ENCODE results near the gene GHSR.
A peak's percentile ranks its signal among the peaks of the same experiment; 100 is the strongest.

Gene GHSR

GRCh38 chr3:172437713-172438112, 10.5 kb downstream of the GHSR start:
- DNase-seq (ENCODE audit: low read depth), result no peak

- no peak for DNase-seq (ENCODE audit: low read depth)
Observed at GRCh38 chr3:172415323-172415722, 32.9 kb downstream of the GHSR start.

GRCh38 chr3:172411478-172411947, 36.7 kb downstream of the GHSR start:
- no peak for DNase-seq (ENCODE audit: low read depth)

- DNase-seq (ENCODE audit: low read depth), result no peak
Observed at GRCh38 chr3:172410702-172411477, 37.4 kb downstream of the GHSR start.

- DNase-seq (ENCODE audit: low read depth), result no peak
Observed at GRCh38 chr3:172407872-172408271, 40.4 kb downstream of the GHSR start.

GRCh38 chr3:172405914-172406313, 42.3 kb downstream of the GHSR start:
- no peak for DNase-seq (ENCODE audit: low read depth)

- DNase-seq (ENCODE audit: low read depth), result no peak
Observed at GRCh38 chr3:172404237-172404962, 43.9 kb downstream of the GHSR start.

- no peak for DNase-seq (ENCODE audit: low read depth)
Observed at GRCh38 chr3:172402892-172403643, 45.2 kb downstream of the GHSR start.

GRCh38 chr3:172402090-172402489, 46.2 kb downstream of the GHSR start:
- no peak for DNase-seq (ENCODE audit: low read depth)

- no peak for DNase-seq (ENCODE audit: low read depth)
Observed at GRCh38 chr3:172398484-172398883, 49.8 kb downstream of the GHSR start.

GRCh38 chr3:172397716-172398405, 50.4 kb downstream of the GHSR start:
- peak; percentile 30 for DNase-seq (ENCODE audit: low read depth)

GRCh38 chr3:172396400-172396799, 51.9 kb downstream of the GHSR start:
- DNase-seq (ENCODE audit: low read depth), result no peak

- DNase-seq (ENCODE audit: low read depth), result no peak
Observed at GRCh38 chr3:172394692-172395091, 53.6 kb downstream of the GHSR start.
